ENCODE data around the gene FGF8. TPM values are rescaled to one million over a fixed set of nuclear protein-coding genes. Genes with fewer than 3 reads are reported as not detected.

Gene FGF8
- total and polyA plus RNA-seq, 10 of the 15 experiments (the other 5 are each of a cell fraction or from before 2014, with no cell fraction given): 0.08 to 0.43 (median 0.17) TPM; not detected in 7

- TF ChIP-seq, protein P1, sequence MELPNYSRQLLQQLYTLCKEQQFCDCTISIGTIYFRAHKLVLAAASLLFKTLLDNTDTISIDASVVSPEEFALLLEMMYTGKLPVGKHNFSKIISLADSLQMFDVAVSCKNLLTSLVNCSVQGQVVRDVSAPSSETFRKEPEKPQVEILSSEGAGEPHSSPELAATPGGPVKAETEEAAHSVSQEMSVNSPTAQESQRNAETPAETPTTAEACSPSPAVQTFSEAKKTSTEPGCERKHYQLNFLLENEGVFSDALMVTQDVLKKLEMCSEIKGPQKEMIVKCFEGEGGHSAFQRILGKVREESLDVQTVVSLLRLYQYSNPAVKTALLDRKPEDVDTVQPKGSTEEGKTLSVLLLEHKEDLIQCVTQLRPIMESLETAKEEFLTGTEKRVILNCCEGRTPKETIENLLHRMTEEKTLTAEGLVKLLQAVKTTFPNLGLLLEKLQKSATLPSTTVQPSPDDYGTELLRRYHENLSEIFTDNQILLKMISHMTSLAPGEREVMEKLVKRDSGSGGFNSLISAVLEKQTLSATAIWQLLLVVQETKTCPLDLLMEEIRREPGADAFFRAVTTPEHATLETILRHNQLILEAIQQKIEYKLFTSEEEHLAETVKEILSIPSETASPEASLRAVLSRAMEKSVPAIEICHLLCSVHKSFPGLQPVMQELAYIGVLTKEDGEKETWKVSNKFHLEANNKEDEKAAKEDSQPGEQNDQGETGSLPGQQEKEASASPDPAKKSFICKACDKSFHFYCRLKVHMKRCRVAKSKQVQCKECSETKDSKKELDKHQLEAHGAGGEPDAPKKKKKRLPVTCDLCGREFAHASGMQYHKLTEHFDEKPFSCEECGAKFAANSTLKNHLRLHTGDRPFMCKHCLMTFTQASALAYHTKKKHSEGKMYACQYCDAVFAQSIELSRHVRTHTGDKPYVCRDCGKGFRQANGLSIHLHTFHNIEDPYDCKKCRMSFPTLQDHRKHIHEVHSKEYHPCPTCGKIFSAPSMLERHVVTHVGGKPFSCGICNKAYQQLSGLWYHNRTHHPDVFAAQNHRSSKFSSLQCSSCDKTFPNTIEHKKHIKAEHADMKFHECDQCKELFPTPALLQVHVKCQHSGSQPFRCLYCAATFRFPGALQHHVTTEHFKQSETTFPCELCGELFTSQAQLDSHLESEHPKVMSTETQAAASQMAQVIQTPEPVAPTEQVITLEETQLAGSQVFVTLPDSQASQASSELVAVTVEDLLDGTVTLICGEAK (IDR thresholded peaks at IDR 0.05; ENCODE audit: borderline replicate concordance): peak; percentile 70; the same call in 1 of the 2 replicates
- no peak for TF ChIP-seq FOS (IDR thresholded peaks at IDR 0.05; ENCODE audit: borderline replicate concordance, extremely low read depth, insufficient read length)
- no peak; the same call in 2 of the 3 replicates for TF ChIP-seq POU2F2 (IDR thresholded peaks at IDR 0.05; ENCODE audit: borderline replicate concordance, low read depth, low read length)
- TF ChIP-seq FOXK2 (IDR thresholded peaks at IDR 0.05): no peak
- TF ChIP-seq CHD2 (IDR thresholded peaks at IDR 0.05; ENCODE audit: borderline replicate concordance, low read depth, low read length): no peak; the same call in 1 of the 2 replicates
- TF ChIP-seq MTA3 (IDR thresholded peaks at IDR 0.05; ENCODE audit: borderline replicate concordance, low read length): no peak; the same call in 1 of the 2 replicates
- TF ChIP-seq, protein P2, sequence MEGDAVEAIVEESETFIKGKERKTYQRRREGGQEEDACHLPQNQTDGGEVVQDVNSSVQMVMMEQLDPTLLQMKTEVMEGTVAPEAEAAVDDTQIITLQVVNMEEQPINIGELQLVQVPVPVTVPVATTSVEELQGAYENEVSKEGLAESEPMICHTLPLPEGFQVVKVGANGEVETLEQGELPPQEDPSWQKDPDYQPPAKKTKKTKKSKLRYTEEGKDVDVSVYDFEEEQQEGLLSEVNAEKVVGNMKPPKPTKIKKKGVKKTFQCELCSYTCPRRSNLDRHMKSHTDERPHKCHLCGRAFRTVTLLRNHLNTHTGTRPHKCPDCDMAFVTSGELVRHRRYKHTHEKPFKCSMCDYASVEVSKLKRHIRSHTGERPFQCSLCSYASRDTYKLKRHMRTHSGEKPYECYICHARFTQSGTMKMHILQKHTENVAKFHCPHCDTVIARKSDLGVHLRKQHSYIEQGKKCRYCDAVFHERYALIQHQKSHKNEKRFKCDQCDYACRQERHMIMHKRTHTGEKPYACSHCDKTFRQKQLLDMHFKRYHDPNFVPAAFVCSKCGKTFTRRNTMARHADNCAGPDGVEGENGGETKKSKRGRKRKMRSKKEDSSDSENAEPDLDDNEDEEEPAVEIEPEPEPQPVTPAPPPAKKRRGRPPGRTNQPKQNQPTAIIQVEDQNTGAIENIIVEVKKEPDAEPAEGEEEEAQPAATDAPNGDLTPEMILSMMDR (IDR thresholded peaks at IDR 0.05 in 2 of 3, conservative IDR thresholded peaks at IDR 0.05 in 1 of 3; ENCODE audit: control insufficient read depth in 2 of 3, extremely low read depth in 1 of 3, insufficient read depth in 1 of 3, low read depth in 3 of 3, low read length in 3 of 3): no peak
- no peak for TF ChIP-seq ASH2L (IDR thresholded peaks at IDR 0.05; ENCODE audit: borderline replicate concordance, low read depth)
- no peak for TF ChIP-seq RAD51 (IDR thresholded peaks at IDR 0.05)
- no peak for TF ChIP-seq NFYB (IDR thresholded peaks at IDR 0.05; ENCODE audit: insufficient read depth, low read depth, low read length)
- TF ChIP-seq IKZF2 (IDR thresholded peaks at IDR 0.05): no peak
- TF ChIP-seq, protein P3, sequence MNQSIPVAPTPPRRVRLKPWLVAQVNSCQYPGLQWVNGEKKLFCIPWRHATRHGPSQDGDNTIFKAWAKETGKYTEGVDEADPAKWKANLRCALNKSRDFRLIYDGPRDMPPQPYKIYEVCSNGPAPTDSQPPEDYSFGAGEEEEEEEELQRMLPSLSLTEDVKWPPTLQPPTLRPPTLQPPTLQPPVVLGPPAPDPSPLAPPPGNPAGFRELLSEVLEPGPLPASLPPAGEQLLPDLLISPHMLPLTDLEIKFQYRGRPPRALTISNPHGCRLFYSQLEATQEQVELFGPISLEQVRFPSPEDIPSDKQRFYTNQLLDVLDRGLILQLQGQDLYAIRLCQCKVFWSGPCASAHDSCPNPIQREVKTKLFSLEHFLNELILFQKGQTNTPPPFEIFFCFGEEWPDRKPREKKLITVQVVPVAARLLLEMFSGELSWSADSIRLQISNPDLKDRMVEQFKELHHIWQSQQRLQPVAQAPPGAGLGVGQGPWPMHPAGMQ (IDR thresholded peaks at IDR 0.05; ENCODE audit: borderline replicate concordance): no peak
- peak; percentile 95 for TF ChIP-seq CREM (IDR thresholded peaks at IDR 0.05; ENCODE audit: low read depth)
- TF ChIP-seq RBBP5 (conservative IDR thresholded peaks at IDR 0.05): no peak
- TF ChIP-seq PAX8 (IDR thresholded peaks at IDR 0.05): no peak
- TF ChIP-seq, protein P4, sequence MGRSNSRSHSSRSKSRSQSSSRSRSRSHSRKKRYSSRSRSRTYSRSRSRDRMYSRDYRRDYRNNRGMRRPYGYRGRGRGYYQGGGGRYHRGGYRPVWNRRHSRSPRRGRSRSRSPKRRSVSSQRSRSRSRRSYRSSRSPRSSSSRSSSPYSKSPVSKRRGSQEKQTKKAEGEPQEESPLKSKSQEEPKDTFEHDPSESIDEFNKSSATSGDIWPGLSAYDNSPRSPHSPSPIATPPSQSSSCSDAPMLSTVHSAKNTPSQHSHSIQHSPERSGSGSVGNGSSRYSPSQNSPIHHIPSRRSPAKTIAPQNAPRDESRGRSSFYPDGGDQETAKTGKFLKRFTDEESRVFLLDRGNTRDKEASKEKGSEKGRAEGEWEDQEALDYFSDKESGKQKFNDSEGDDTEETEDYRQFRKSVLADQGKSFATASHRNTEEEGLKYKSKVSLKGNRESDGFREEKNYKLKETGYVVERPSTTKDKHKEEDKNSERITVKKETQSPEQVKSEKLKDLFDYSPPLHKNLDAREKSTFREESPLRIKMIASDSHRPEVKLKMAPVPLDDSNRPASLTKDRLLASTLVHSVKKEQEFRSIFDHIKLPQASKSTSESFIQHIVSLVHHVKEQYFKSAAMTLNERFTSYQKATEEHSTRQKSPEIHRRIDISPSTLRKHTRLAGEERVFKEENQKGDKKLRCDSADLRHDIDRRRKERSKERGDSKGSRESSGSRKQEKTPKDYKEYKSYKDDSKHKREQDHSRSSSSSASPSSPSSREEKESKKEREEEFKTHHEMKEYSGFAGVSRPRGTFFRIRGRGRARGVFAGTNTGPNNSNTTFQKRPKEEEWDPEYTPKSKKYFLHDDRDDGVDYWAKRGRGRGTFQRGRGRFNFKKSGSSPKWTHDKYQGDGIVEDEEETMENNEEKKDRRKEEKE (IDR thresholded peaks at IDR 0.05): no peak
- TF ChIP-seq SIX5 (IDR thresholded peaks at IDR 0.05; ENCODE audit: low read depth, low read length, severe bottlenecking): peak; percentile 15
- no peak for TF ChIP-seq ZSCAN29 (IDR thresholded peaks at IDR 0.05)
- TF ChIP-seq MXI1 (IDR thresholded peaks at IDR 0.05; ENCODE audit: low read depth, low read length): peak; percentile 86
Measured at GRCh38 chr10:101782811-101783735, 7.2 kb upstream of the FGF8 start, which contains the start of gene NPM3 (continued).
